Esophagus muscularis mucosa (tissue), 4 donors: ENCODE results near the gene SUPT3H. TPM values are rescaled to one million over a fixed set of nuclear protein-coding genes. Genes with fewer than 3 reads are reported as not detected.

ENCODE experiments used
- DNase-seq: peaks from one replicate; pipeline ENCODE4 v3.0.0-alpha.2; 2017; ENCODE audit errors: extremely low spot score
- H3K27ac ChIP-seq, 4 donors: fragments of 200-600 bp; sonication (generic); replicated peaks in 1 of 4; 1 replicate in 3 of 4; 2 replicates in 1 of 4; pipeline ENCODE4 v1.5.1; 2016 to 2019; ENCODE audit warnings: mild to moderate bottlenecking in 1 of 4
- H3K27me3 ChIP-seq, 4 donors: fragments of 200-600 bp; sonication (generic); one replicate each; pipeline versions ENCODE4 v1.5.1 to v1.6.0; 2016 to 2019
- H3K36me3 ChIP-seq, 4 donors: fragments of 200-600 bp; sonication (generic); one replicate each; pipeline ENCODE4 v1.5.1; 2016 to 2019
- H3K4me1 ChIP-seq, 4 donors: fragments of 200-600 bp; sonication (generic); one replicate each; pipeline ENCODE4 v1.5.1; 2016 to 2019
- H3K4me3 ChIP-seq, 4 donors: fragments of 200-600 bp; sonication (generic); 1 replicate in 2 of 4; 2 replicates in 2 of 4; pipeline ENCODE4 v1.5.1; 2016 to 2019; ENCODE audit warnings: mild to moderate bottlenecking in 4 of 4, moderate library complexity in 1 of 4
- H3K9me3 ChIP-seq, 4 donors: fragments of 200-600 bp; sonication (generic); 1 replicate in 3 of 4; 2 replicates in 1 of 4; pipeline ENCODE4 v1.5.1; 2016 to 2019
- CTCF ChIP-seq, 3 experiments: fragments of 200-600 bp in 2 of 3; fragments of 450-650 bp in 1 of 3; sonication (generic) in 2 of 3; IDR thresholded peaks; one replicate each; pipeline ENCODE4 v1.5.1; 2017 to 2019; ENCODE audit warnings: antibody characterized with exemption in 3 of 3, mild to moderate bottlenecking in 2 of 3, moderate library complexity in 1 of 3
- EP300 ChIP-seq: sonication (generic); formaldehyde crosslinking; IDR thresholded peaks from one replicate; pipeline ENCODE4 v1.6.1; 2017; ENCODE audit warnings: antibody characterized with exemption
- POLR2A ChIP-seq: fragments of 450-650 bp; IDR thresholded peaks from one replicate; pipeline ENCODE4 v1.6.1; 2017; ENCODE audit warnings: antibody characterized with exemption, moderate library complexity, mild to moderate bottlenecking, low read depth
- POLR2AphosphoS5 ChIP-seq, 2 donors: sonication (generic); formaldehyde crosslinking; IDR thresholded peaks; one replicate each; pipeline ENCODE4 v1.6.1; 2017; ENCODE audit warnings: antibody characterized with exemption in 2 of 2
- WGBS: methylation state at CpG from one replicate; pipeline ENCODE4 v1.1.5; 2018; 5-methylcytosine and 5-hydroxymethylcytosine counted together
- intact Hi-C: fragments of 100-400 bp; cut with DNase I; formaldehyde crosslinking; loops from one replicate; pipeline ENCODE4 v1.15.1; 2023
- total RNA-seq, 4 donors: library from RNA; depleted of rRNA; stranded (reverse); fragments of >200 nt; gene quantifications; one replicate each; pipeline versions ENCODE4 v1.1.0 to v1.2.1, GENCODE V29; 2016

Gene SUPT3H
- total RNA-seq, 4 donors from 2014 or later: 5.1 to 13.3 (median 9.9) TPM

GRCh38 chr6:44851176-44851575 lies 526.6 kb downstream of the SUPT3H start:
- TF ChIP-seq EP300 (no peak), POLR2AphosphoS5 (IDR thresholded peaks at IDR 0.05) (no peak), CTCF (IDR thresholded peaks at IDR 0.05) (no peak), POLR2A (no peak)

DNA sequence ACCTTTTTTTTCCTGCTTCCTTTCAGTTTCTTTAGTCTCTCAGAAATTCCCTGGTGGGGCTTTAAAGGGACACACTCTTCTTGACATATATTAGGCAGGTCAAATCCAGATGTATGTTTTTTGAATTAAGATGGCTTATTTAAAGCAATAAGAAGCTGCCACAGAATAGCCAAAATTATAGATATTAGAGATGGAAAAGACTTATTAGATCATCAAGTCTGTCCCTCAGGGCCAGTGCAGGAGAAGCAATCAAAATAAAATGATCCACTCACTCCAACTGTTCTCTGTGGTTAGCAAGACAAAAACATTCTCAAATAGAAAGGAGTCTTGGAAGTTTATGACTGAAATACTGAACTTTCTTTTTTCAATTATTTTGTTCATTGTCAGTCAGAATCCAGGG lies 527.4 kb downstream of the SUPT3H start:
- no peaks in the 10 kb centered on the region for H3K4me1 ChIP-seq
- intact Hi-C loops: no loop called here
- H3K36me3 ChIP-seq: no peaks in the 10 kb centered on the region
- DNase-seq: no peak
- H3K4me3 ChIP-seq: no peak overlapping the region
- no peak overlapping the region for H3K27ac ChIP-seq
- H3K27me3 ChIP-seq: no peaks in the 10 kb centered on the region
- no peaks in the 10 kb centered on the region for H3K9me3 ChIP-seq
- TF ChIP-seq POLR2AphosphoS5 (IDR thresholded peaks at IDR 0.05) (no peak), CTCF (IDR thresholded peaks at IDR 0.05) (no peak), POLR2A (no peak), EP300 (no peak)

More at GRCh38 chr6:44851176-44851575, 526.6 kb downstream of the SUPT3H start:
- H3K27ac ChIP-seq: no peak overlapping the region
- intact Hi-C loops: no loop called here
- H3K4me1 ChIP-seq: peaks cover 6 to 9% (median 7%) of the 10 kb centered on the region in 4 donors
- H3K4me3 ChIP-seq: no peak overlapping the region
- no peak for DNase-seq
- no peaks in the 10 kb centered on the region for H3K36me3 ChIP-seq
- no peaks in the 10 kb centered on the region for H3K9me3 ChIP-seq
- no peaks in the 10 kb centered on the region for H3K27me3 ChIP-seq
- 100% methylated on average over 1 of the region's 1 CpG for WGBS

- no peak for TF ChIP-seq POLR2A
- no peak for DNase-seq
- no peak overlapping the region for H3K27ac ChIP-seq
- H3K4me1 ChIP-seq: no peaks in the 10 kb centered on the region
- H3K9me3 ChIP-seq: no peaks in the 10 kb centered on the region
- H3K27me3 ChIP-seq: no peaks in the 10 kb centered on the region
- WGBS: 81% methylated on average over 1 of the region's 1 CpG
- intact Hi-C loops: no loop called here
- no peak overlapping the region for H3K4me3 ChIP-seq
- no peaks in the 10 kb centered on the region for H3K36me3 ChIP-seq
Observed at GRCh38 chr6:44849806-44850205, 527.9 kb downstream of the SUPT3H start.

DNA sequence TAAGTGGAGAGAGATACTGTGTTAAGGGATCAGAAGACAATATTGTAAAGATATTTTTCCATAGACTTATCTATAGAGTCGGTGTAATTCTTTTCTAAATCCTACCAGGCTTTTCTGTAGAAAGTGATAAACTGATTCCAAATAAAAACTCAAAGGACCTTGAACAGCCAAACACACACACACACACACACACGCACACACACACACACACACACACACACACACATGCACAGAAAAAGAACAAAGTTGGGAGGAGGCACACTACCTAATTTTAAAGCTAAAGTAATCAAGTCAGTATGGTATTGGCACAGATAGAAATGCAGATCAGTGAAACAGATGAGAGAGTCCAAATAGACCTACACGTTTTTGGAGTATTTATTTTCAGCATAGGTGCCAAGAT lies 534.0 kb downstream of the SUPT3H start:
- WGBS: 68% methylated on average over 3 of the region's 3 CpGs
- TF ChIP-seq POLR2AphosphoS5 (IDR thresholded peaks at IDR 0.05): no peak
- no peak for TF ChIP-seq EP300
- no peak for TF ChIP-seq POLR2A
- TF ChIP-seq CTCF (IDR thresholded peaks at IDR 0.05): no peak
- H3K27me3 ChIP-seq: no peaks in the 10 kb centered on the region

DNA sequence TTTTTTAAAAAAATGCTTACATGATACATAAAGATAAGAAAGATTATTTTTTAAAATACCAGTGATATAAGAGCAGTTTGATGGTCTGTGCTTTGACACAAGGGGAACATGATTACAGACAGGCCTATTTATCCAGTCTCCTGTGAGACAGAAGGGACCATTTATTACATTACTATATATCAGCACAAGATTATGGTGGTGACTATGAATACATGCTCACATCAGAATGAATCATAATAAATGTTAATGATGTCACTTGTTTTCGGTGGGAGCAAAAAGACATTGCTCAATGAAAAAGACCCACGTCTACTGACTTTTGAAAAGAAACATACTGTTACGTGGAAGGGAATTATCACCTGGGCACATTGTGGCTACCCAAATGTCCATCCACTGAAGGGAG lies 535.1 kb downstream of the SUPT3H start:
- Histone ChIP-seq H3K27ac (no peak overlapping the region), H3K36me3 (no peaks in the 10 kb centered on the region), H3K9me3 (no peaks in the 10 kb centered on the region), H3K4me3 (no peak overlapping the region), H3K27me3 (no peaks in the 10 kb centered on the region), H3K4me1 (no peaks in the 10 kb centered on the region)
- TF ChIP-seq EP300 (no peak), CTCF (IDR thresholded peaks at IDR 0.05) (no peak), POLR2AphosphoS5 (IDR thresholded peaks at IDR 0.05) (no peak), POLR2A (no peak)
- 89% methylated on average over 3 of the region's 3 CpGs for WGBS
- DNase-seq: no peak
- intact Hi-C loops: no loop called here

More for the DNA sequence above, 534.0 kb downstream of the SUPT3H start:
- Histone ChIP-seq H3K27ac (no peak overlapping the region), H3K36me3 (no peaks in the 10 kb centered on the region), H3K4me1 (no peaks in the 10 kb centered on the region), H3K9me3 (no peaks in the 10 kb centered on the region), H3K4me3 (no peak overlapping the region)
- intact Hi-C loops: no loop called here
- DNase-seq: no peak
